ENCODE data around the gene AKIRIN2. TPM values are rescaled to one million over a fixed set of nuclear protein-coding genes. Genes with fewer than 3 reads are reported as not detected.

Gene AKIRIN2
- total and polyA plus RNA-seq, 2 of the 13 experiments (the other 11 are each of a cell fraction or from before 2014, with no cell fraction given), result 15.6 to 23.4 TPM

DNA sequence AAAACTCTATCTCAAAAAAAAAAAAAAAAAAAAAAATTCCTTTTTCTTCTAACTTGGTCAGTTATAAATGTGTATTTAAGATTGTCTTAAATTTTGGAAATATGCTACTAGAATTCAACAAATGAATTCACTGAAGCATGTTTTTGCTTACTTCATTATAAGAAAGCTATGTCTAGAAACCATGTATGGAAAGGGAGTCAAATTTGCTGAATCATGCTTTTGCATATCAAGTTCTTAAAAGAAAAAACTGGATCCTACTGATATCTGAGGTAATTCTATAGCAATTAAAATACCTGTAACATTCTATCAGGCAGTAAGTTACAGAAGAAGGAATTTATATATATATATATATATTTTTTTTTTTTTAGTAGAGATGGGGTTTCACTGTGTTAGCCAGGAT, 27.7 kb downstream of the AKIRIN2 start (continued):
- TF ChIP-seq, protein P1, sequence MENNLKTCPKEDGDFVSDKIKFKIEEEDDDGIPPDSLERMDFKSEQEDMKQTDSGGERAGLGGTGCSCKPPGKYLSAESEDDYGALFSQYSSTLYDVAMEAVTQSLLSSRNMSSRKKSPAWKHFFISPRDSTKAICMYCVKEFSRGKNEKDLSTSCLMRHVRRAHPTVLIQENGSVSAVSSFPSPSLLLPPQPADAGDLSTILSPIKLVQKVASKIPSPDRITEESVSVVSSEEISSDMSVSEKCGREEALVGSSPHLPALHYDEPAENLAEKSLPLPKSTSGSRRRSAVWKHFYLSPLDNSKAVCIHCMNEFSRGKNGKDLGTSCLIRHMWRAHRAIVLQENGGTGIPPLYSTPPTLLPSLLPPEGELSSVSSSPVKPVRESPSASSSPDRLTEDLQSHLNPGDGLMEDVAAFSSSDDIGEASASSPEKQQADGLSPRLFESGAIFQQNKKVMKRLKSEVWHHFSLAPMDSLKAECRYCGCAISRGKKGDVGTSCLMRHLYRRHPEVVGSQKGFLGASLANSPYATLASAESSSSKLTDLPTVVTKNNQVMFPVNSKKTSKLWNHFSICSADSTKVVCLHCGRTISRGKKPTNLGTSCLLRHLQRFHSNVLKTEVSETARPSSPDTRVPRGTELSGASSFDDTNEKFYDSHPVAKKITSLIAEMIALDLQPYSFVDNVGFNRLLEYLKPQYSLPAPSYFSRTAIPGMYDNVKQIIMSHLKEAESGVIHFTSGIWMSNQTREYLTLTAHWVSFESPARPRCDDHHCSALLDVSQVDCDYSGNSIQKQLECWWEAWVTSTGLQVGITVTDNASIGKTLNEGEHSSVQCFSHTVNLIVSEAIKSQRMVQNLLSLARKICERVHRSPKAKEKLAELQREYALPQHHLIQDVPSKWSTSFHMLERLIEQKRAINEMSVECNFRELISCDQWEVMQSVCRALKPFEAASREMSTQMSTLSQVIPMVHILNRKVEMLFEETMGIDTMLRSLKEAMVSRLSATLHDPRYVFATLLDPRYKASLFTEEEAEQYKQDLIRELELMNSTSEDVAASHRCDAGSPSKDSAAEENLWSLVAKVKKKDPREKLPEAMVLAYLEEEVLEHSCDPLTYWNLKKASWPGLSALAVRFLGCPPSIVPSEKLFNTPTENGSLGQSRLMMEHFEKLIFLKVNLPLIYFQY (CRISPR knock-in tag; IDR thresholded peaks at IDR 0.05; ENCODE audit: borderline replicate concordance), result no peak
- no peak for TF ChIP-seq POGZ (CRISPR knock-in tag; IDR thresholded peaks at IDR 0.05)
- TF ChIP-seq SUZ12 (IDR thresholded peaks at IDR 0.05; ENCODE audit: low read depth, low read length), result no peak
- peak; percentile 94 for TF ChIP-seq MAFF (IDR thresholded peaks at IDR 0.05; ENCODE audit: low read depth, low read length)
- TF ChIP-seq KLF16 (CRISPR knock-in tag; IDR thresholded peaks at IDR 0.05), result no peak
- TF ChIP-seq, protein P2, sequence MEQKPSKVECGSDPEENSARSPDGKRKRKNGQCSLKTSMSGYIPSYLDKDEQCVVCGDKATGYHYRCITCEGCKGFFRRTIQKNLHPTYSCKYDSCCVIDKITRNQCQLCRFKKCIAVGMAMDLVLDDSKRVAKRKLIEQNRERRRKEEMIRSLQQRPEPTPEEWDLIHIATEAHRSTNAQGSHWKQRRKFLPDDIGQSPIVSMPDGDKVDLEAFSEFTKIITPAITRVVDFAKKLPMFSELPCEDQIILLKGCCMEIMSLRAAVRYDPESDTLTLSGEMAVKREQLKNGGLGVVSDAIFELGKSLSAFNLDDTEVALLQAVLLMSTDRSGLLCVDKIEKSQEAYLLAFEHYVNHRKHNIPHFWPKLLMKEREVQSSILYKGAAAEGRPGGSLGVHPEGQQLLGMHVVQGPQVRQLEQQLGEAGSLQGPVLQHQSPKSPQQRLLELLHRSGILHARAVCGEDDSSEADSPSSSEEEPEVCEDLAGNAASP (CRISPR knock-in tag; IDR thresholded peaks at IDR 0.05; ENCODE audit: borderline replicate concordance), result no peak
- peak; percentile 95 to 96 for TF ChIP-seq MAFK (conservative IDR thresholded peaks at IDR 0.05 in 1 of 2, IDR thresholded peaks at IDR 0.05 in 1 of 2; ENCODE audit: low read length in 2 of 2)

DNA sequence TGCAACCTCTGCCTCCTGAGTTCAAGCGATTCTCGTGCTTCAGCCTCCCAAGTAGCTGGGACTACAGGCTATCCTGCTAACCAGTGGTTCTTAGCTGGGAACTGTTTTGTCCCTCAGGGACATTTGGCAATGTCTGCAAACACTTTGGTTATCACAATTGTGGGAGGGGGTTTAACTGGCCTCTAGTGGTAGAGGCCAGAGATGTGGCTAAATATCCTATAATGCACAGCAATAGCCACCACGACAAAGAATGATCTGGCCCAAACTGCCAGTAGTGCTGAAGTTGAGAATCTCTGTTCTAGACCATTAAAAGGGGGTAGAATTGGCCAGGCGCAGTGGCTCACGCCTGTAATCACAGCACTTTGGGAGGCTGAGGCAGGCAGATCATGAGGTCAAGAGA, 28.8 kb downstream of the AKIRIN2 start:
- CTCF ChIA-PET (ENCODE audit: low intra/inter-chr PET ratio, low total read pairs), result no interaction called here
- H3K4me3 ChIP-seq (replicated peaks in 1 of 3; ENCODE audit: insufficient read depth in 1 of 3, low read depth in 2 of 3, low read length in 3 of 3), result no peak overlapping the region
- H3K36me3 ChIP-seq (replicated peaks in 1 of 2; ENCODE audit: control insufficient read depth in 1 of 2, insufficient read depth in 2 of 2, low read length in 2 of 2), result peaks cover 5 to 29% of the 10 kb centered on the region in 2 experiments; a peak in 4 of 5 replicates
- POLR2A ChIA-PET, result interaction anchor here (1.1 to 2.0 kb wide), 6 partner anchors 24 to 139 kb away, joined by 4 to 8 read pairs (median 6); partner anchors contain the start of genes AKIRIN2, ORC3 and RARS2
- BruUV-seq (replicated peaks), result no TSS peak
- H3K9me3 ChIP-seq (ENCODE audit: low read length), result no peaks in the 10 kb centered on the region
- H2AFZ ChIP-seq (ENCODE audit: low read length), result no peak overlapping the region
- peak; percentile 13 for ATAC-seq
- in situ Hi-C loops (cut with HindIII; ENCODE audit: extremely low pct_ligation_motif_present, low pct_unique_long_range_greater_than_20kb) (no loop called here), intact Hi-C loops (cut with micrococcal nuclease; ENCODE audit: unreplicated experiment) (loop anchor here (5.0 kb wide), 2 partner anchors 81 to 136 kb away; partner anchors contain the start of gene ORC3)
- no peaks in the 10 kb centered on the region for H4K20me1 ChIP-seq (ENCODE audit: insufficient read depth, low read length)
- 0 out of 2 replicates have a peak overlapping the region, but pooled peaks have one; percentile 40 for H3K9ac ChIP-seq (ENCODE audit: insufficient read depth, low read depth, low read length)
- 60% methylated on average over 5 of the region's 5 CpGs for WGBS (ENCODE audit: low lambda C conversion rate)
- no peaks in the 10 kb centered on the region for H3K27me3 ChIP-seq (ENCODE audit: control insufficient read depth in 1 of 2, insufficient read depth in 2 of 2, low read length in 2 of 2)
- peaks cover 72% of the 10 kb centered on the region for H3K4me1 ChIP-seq (ENCODE audit: insufficient read depth, low read length)
- FAIRE-seq, result no peak
- H3K4me2 ChIP-seq (ENCODE audit: low read depth, low read length), result peak overlapping the region; percentile 64
- peak overlapping the region; percentile 90 for H3K27ac ChIP-seq (ENCODE audit: extremely low read length, insufficient read depth, low read length)
- peaks cover 7% of the 10 kb centered on the region for H3K79me2 ChIP-seq (ENCODE audit: insufficient read depth, low read length)
- DNase-seq (ENCODE audit: low spot score), result no peak
- TF ChIP-seq ZNF101 (CRISPR knock-in tag; IDR thresholded peaks at IDR 0.05; ENCODE audit: borderline replicate concordance, low read depth), result no peak
- peak; percentile 20 for TF ChIP-seq RBM22 (optimal IDR thresholded peaks at IDR 0.05; ENCODE audit: low read length)
- TF ChIP-seq, protein P3, sequence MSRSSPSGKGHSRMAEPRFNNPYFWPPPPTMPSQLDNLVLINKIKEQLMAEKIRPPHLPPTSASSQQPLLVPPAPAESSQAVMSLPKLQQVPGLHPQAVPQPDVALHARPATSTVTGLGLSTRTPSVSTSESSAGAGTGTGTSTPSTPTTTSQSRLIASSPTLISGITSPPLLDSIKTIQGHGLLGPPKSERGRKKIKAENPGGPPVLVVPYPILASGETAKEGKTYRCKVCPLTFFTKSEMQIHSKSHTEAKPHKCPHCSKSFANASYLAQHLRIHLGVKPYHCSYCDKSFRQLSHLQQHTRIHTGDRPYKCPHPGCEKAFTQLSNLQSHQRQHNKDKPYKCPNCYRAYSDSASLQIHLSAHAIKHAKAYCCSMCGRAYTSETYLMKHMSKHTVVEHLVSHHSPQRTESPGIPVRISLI (CRISPR knock-in tag; IDR thresholded peaks at IDR 0.05; ENCODE audit: borderline replicate concordance), result 0 out of 2 replicates have a peak, but pooled peaks have one; percentile 13
- no peak for TF ChIP-seq ZFP36L2 (CRISPR knock-in tag; IDR thresholded peaks at IDR 0.05)
- TF ChIP-seq ZMYM3 (CRISPR knock-in tag; IDR thresholded peaks at IDR 0.05), result 0 out of 2 replicates have a peak, but pooled peaks have one; percentile 35
- TF ChIP-seq ZNF782 (CRISPR knock-in tag; IDR thresholded peaks at IDR 0.05; ENCODE audit: borderline replicate concordance), result no peak
- TF ChIP-seq, protein P4, sequence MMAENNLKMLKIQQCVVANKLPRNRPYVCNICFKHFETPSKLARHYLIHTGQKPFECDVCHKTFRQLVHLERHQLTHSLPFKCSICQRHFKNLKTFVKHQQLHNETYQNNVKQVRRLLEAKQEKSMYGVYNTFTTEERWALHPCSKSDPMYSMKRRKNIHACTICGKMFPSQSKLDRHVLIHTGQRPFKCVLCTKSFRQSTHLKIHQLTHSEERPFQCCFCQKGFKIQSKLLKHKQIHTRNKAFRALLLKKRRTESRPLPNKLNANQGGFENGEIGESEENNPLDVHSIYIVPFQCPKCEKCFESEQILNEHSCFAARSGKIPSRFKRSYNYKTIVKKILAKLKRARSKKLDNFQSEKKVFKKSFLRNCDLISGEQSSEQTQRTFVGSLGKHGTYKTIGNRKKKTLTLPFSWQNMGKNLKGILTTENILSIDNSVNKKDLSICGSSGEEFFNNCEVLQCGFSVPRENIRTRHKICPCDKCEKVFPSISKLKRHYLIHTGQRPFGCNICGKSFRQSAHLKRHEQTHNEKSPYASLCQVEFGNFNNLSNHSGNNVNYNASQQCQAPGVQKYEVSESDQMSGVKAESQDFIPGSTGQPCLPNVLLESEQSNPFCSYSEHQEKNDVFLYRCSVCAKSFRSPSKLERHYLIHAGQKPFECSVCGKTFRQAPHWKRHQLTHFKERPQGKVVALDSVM (CRISPR knock-in tag; IDR thresholded peaks at IDR 0.05), result peak; percentile 81
